ENCODE results near the gene KYAT1. TPM values are rescaled to one million over a fixed set of nuclear protein-coding genes. Genes with fewer than 3 reads are reported as not detected.

KYAT1 gene
- polyA plus RNA-seq, 1 donor (not counting 4 experiments of a cell fraction or from before 2014, with no cell fraction given), result 10.9 TPM

DNA sequence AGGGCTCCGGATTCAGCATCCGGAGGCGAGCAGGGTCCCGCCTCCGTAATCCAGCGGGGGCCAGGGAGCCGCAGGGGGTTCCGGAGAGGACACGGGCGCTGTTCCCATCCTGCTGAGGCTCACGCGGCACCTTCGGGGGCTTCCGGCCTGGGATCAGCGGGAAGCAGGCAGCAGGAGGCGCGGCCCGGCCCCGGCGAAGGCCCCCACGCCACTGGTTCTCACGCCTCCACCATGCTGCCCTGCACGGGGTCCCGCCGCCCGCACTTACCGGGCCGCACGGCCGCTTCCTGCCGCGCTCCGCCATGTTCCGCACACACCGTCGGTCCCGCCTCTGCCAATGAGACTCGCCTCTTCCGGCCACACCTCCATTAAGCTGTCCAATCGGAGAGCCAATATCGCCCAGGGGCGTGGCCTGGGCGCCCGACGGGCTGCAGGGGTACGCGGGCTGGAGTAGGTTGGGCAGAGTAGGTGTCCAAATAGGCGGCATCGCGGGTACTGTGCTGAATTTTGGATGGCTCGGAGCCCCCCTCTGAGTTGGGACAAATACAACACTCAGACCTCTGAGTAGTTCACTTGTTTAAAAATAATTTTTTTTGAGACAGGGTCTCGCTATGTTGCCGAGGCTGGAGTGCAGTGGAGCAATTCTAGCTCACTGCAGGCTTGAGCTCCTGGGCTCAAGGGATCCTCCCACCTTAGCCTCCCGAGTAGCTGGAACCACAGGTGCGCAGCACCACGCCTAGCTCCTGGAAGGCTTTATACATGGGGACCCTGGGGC is 52.1 kb downstream of the KYAT1 start, which contains the start of gene SPOUT1:
TSS of gene SPOUT1 (minus strand) at position 318 of the 775 bp plus-strand sequence. CDS start at position 304, 14 bp downstream.
- H3K27ac ChIP-seq (ENCODE audit: control insufficient read depth, insufficient read depth, low read length), result peak within 1 kb of the TSS; percentile 57
- H3K79me2 ChIP-seq (ENCODE audit: control insufficient read depth, insufficient read depth, low read length), result peaks cover 9% of the 10 kb centered on the region

DNA sequence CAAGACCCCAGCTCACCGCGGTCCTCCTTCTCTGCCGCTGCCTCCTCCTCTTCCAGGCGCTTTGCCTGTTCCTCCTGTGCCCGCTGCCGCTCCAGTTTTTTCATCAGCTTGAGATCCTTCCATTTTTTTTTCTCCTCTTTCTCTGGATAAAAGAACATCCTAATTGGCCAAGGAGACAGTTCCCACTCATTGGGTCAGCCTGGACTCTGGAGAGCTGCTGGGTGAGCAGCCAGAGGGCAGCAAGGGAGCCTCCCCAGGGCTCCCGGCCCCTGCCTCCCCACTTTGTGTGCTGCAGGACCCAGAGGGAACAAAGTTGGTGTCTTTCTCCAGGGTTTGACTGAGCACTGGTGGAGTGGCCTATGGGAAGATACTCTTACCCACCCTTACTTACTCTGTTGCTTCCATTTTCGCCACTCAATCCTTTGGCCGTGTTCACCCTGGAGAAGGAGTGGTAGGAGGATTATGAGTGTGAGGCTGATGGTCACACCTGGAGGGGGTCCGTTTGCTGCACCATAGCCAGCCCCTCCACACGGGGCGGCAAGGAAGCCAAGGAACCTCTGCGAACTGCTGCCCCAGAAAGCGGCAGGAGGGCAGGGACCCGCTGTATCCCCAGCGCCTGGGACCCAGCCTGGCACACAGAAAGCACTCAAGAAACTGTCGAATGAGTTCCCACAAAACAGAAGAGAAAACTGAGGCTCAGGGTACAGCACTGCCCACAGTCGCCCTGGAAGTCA is 52.9 kb downstream of the KYAT1 start:
- Histone ChIP-seq H3K9me1 (ENCODE audit: control insufficient read depth, extremely low read depth, insufficient read depth, low read length) (no peaks in the 10 kb centered on the region), H3K27me3 (ENCODE audit: control insufficient read depth, extremely low read depth, insufficient read depth, low read length) (no peaks in the 10 kb centered on the region), H2AFZ (ENCODE audit: control insufficient read depth, low read length) (peak overlapping the region; percentile 84), H3K4me2 (ENCODE audit: control insufficient read depth, extremely low read depth, insufficient read depth, low read depth, low read length) (peak overlapping the region; percentile 98), H4K20me1 (ENCODE audit: control insufficient read depth, extremely low read depth, insufficient read depth, low read length) (no peaks in the 10 kb centered on the region), H3K79me2 (ENCODE audit: control insufficient read depth, insufficient read depth, low read length) (peaks cover 9% of the 10 kb centered on the region), H3K36me3 (ENCODE audit: control insufficient read depth in 2 of 2, extremely low read depth in 1 of 2, insufficient read depth in 2 of 2, low read length in 2 of 2) (peaks cover 25 to 33% of the 10 kb centered on the region in 2 experiments), H3K4me1 (ENCODE audit: control insufficient read depth, extremely low read depth, insufficient read depth, low read length) (peaks cover 6% of the 10 kb centered on the region), H3K27ac (ENCODE audit: control insufficient read depth, insufficient read depth, low read length) (peak overlapping the region; percentile 57), H3K4me3 (ENCODE audit: control insufficient read depth in 2 of 3, extremely low read depth in 1 of 3, insufficient read depth in 2 of 3, low read depth in 1 of 3, low read length in 3 of 3) (peak overlapping the region; percentile 80 to 94 (median 84)), H3K9ac (ENCODE audit: control insufficient read depth, extremely low read depth, insufficient read depth, low read length) (peak overlapping the region; percentile 87), H3K9me3 (ENCODE audit: control insufficient read depth, low read depth, low read length) (no peaks in the 10 kb centered on the region)
- dilution Hi-C loops (cut with MboI; ENCODE audit: extremely low pct_ligation_motif_present, low sequenced_read_pairs), result no loop called here
- FAIRE-seq (no peak), DNase-seq (ENCODE audit: low read depth, low spot score) (no peak)
- TF ChIP-seq EZH2 (IDR thresholded peaks at IDR 0.05; ENCODE audit: low read length), result no peak
- TF ChIP-seq, protein P1, sequence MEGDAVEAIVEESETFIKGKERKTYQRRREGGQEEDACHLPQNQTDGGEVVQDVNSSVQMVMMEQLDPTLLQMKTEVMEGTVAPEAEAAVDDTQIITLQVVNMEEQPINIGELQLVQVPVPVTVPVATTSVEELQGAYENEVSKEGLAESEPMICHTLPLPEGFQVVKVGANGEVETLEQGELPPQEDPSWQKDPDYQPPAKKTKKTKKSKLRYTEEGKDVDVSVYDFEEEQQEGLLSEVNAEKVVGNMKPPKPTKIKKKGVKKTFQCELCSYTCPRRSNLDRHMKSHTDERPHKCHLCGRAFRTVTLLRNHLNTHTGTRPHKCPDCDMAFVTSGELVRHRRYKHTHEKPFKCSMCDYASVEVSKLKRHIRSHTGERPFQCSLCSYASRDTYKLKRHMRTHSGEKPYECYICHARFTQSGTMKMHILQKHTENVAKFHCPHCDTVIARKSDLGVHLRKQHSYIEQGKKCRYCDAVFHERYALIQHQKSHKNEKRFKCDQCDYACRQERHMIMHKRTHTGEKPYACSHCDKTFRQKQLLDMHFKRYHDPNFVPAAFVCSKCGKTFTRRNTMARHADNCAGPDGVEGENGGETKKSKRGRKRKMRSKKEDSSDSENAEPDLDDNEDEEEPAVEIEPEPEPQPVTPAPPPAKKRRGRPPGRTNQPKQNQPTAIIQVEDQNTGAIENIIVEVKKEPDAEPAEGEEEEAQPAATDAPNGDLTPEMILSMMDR (optimal IDR thresholded peaks at IDR 0.05 in 1 of 3, IDR thresholded peaks at IDR 0.05 in 1 of 3, conservative IDR thresholded peaks at IDR 0.05 in 1 of 3; ENCODE audit: extremely low read depth in 1 of 3, insufficient read depth in 2 of 3, low read length in 3 of 3), result no peak

More for the DNA sequence above, 52.1 kb downstream of the KYAT1 start, which contains the start of gene SPOUT1:
- no peaks in the 10 kb centered on the region for H3K9me3 ChIP-seq (ENCODE audit: control insufficient read depth, low read depth, low read length)
- no peaks in the 10 kb centered on the region for H3K27me3 ChIP-seq (ENCODE audit: control insufficient read depth, extremely low read depth, insufficient read depth, low read length)
- peaks cover 6% of the 10 kb centered on the region for H3K4me1 ChIP-seq (ENCODE audit: control insufficient read depth, extremely low read depth, insufficient read depth, low read length)
- peak within 1 kb of the TSS; percentile 98 for H3K4me2 ChIP-seq (ENCODE audit: control insufficient read depth, extremely low read depth, insufficient read depth, low read depth, low read length)
- TF ChIP-seq EZH2 (IDR thresholded peaks at IDR 0.05; ENCODE audit: low read length), result no peak
- TF ChIP-seq, protein P1 (optimal IDR thresholded peaks at IDR 0.05 in 1 of 3, IDR thresholded peaks at IDR 0.05 in 1 of 3, conservative IDR thresholded peaks at IDR 0.05 in 1 of 3; ENCODE audit: extremely low read depth in 1 of 3, insufficient read depth in 2 of 3, low read length in 3 of 3), result no peak
- peaks cover 20 to 27% of the 10 kb centered on the region in 2 experiments for H3K36me3 ChIP-seq (ENCODE audit: control insufficient read depth in 2 of 2, extremely low read depth in 1 of 2, insufficient read depth in 2 of 2, low read length in 2 of 2)
- dilution Hi-C loops (cut with MboI; ENCODE audit: extremely low pct_ligation_motif_present, low sequenced_read_pairs), result no loop called here
- H4K20me1 ChIP-seq (ENCODE audit: control insufficient read depth, extremely low read depth, insufficient read depth, low read length), result no peaks in the 10 kb centered on the region
- FAIRE-seq (no peak), DNase-seq (ENCODE audit: low read depth, low spot score) (peak; percentile 76)
- H3K4me3 ChIP-seq (ENCODE audit: control insufficient read depth in 2 of 3, extremely low read depth in 1 of 3, insufficient read depth in 2 of 3, low read depth in 1 of 3, low read length in 3 of 3), result peak within 1 kb of the TSS; percentile 80 to 94 (median 84)
- H3K9ac ChIP-seq (ENCODE audit: control insufficient read depth, extremely low read depth, insufficient read depth, low read length), result peak within 1 kb of the TSS; percentile 87
- H2AFZ ChIP-seq (ENCODE audit: control insufficient read depth, low read length), result peak within 1 kb of the TSS; percentile 84
- no peaks in the 10 kb centered on the region for H3K9me1 ChIP-seq (ENCODE audit: control insufficient read depth, extremely low read depth, insufficient read depth, low read length)

All from keratinocyte (primary cell).